Measurements from ENCODE around the gene BMP7.

BMP7 gene

GRCh38 chr20:57224641-57225138, 41.8 kb downstream of the BMP7 start:
- DNase-seq: no peak

- no peak for DNase-seq
Measured at GRCh38 chr20:57223648-57224489, 42.6 kb downstream of the BMP7 start.

GRCh38 chr20:57222631-57222950, 43.9 kb downstream of the BMP7 start:
- DNase-seq: no peak

- no peak for DNase-seq
Measured at GRCh38 chr20:57221916-57222630, 44.4 kb downstream of the BMP7 start.

GRCh38 chr20:57220337-57221145, 45.9 kb downstream of the BMP7 start:
- no peak for DNase-seq

GRCh38 chr20:57219071-57219677, 47.3 kb downstream of the BMP7 start:
- no peak for DNase-seq

GRCh38 chr20:57218489-57218888, 48.0 kb downstream of the BMP7 start:
- DNase-seq: no peak

- DNase-seq: no peak
Measured at GRCh38 chr20:57217802-57218201, 48.6 kb downstream of the BMP7 start.

GRCh38 chr20:57216669-57217068, 49.8 kb downstream of the BMP7 start:
- DNase-seq: no peak

GRCh38 chr20:57215826-57216471, 50.5 kb downstream of the BMP7 start:
- DNase-seq: no peak

- DNase-seq: no peak
Measured at GRCh38 chr20:57215426-57215825, 51.0 kb downstream of the BMP7 start.

- DNase-seq: no peak
Measured at GRCh38 chr20:57214948-57215347, 51.5 kb downstream of the BMP7 start.

- no peak for DNase-seq
Measured at GRCh38 chr20:57214427-57214826, 52.0 kb downstream of the BMP7 start.

- DNase-seq: no peak
Measured at GRCh38 chr20:57213924-57214323, 52.5 kb downstream of the BMP7 start.

- no peak for DNase-seq
Measured at GRCh38 chr20:57213291-57213690, 53.1 kb downstream of the BMP7 start.

GRCh38 chr20:57212534-57213276, 53.7 kb downstream of the BMP7 start:
- no peak for DNase-seq

- DNase-seq: no peak
Measured at GRCh38 chr20:57211908-57212533, 54.4 kb downstream of the BMP7 start.

- no peak for DNase-seq
Measured at GRCh38 chr20:57211406-57211805, 55.0 kb downstream of the BMP7 start.

GRCh38 chr20:57210911-57211280, 55.5 kb downstream of the BMP7 start:
- no peak for DNase-seq

- DNase-seq: no peak
Measured at GRCh38 chr20:57210054-57210910, 56.2 kb downstream of the BMP7 start.
